ENCODE measurements around the gene PDF. TPM values are rescaled to one million over a fixed set of nuclear protein-coding genes. Genes with fewer than 3 reads are reported as not detected.

PDF gene
- total and polyA plus RNA-seq, 2 of the 13 experiments (the other 11 are each of a cell fraction or from before 2014, with no cell fraction given), result 12.4 to 48.8 TPM

- TF ChIP-seq LRRFIP1 (CRISPR knock-in tag; conservative IDR thresholded peaks at IDR 0.05) (no peak), AGO2 (optimal IDR thresholded peaks at IDR 0.05; ENCODE audit: low read depth, low read length) (peak; percentile 92), ZNF720 (CRISPR knock-in tag; IDR thresholded peaks at IDR 0.05) (no peak), ZFP91 (CRISPR knock-in tag; IDR thresholded peaks at IDR 0.05; ENCODE audit: borderline replicate concordance) (0 out of 2 replicates have a peak, but pooled peaks have one; percentile 17)
- TF ChIP-seq, protein P1, sequence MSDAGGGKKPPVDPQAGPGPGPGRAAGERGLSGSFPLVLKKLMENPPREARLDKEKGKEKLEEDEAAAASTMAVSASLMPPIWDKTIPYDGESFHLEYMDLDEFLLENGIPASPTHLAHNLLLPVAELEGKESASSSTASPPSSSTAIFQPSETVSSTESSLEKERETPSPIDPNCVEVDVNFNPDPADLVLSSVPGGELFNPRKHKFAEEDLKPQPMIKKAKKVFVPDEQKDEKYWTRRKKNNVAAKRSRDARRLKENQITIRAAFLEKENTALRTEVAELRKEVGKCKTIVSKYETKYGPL (CRISPR knock-in tag; IDR thresholded peaks at IDR 0.05), result 0 out of 2 replicates have a peak, but pooled peaks have one; percentile 25
- TF ChIP-seq, protein P2, sequence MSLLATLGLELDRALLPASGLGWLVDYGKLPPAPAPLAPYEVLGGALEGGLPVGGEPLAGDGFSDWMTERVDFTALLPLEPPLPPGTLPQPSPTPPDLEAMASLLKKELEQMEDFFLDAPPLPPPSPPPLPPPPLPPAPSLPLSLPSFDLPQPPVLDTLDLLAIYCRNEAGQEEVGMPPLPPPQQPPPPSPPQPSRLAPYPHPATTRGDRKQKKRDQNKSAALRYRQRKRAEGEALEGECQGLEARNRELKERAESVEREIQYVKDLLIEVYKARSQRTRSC (CRISPR knock-in tag; IDR thresholded peaks at IDR 0.05; ENCODE audit: low read depth), result no peak
Observed at GRCh38 chr16:69325784-69326171, 4.6 kb downstream of the PDF start (continued).
